Epithelial cell of prostate (primary cell): ENCODE data around the gene CAPN8.
A peak's percentile ranks its signal among the peaks of the same experiment; 100 is the strongest.
"Not testable (repeated sequence)": the region's sequence is repeated elsewhere in the genome, so short reads cannot be mapped to it uniquely, and the experiment has no call there.

Source experiments
- DNase-seq: peaks from one replicate; pipeline ENCODE4 v3.0.0-alpha.2; 2011; ENCODE audit warnings: low read depth, low spot score
- H3K27ac ChIP-seq: fragments of 450-650 bp; 2 replicates; pipeline ENCODE4 v1.5.1; 2017; ENCODE audit warnings: mild to moderate bottlenecking

Gene CAPN8

GRCh38 chr1:223539750-223540149 is 125.8 kb downstream of the CAPN8 start:
- no peak overlapping the region for H3K27ac ChIP-seq
- DNase-seq: no peak

GRCh38 chr1:223538981-223539380 is 126.5 kb downstream of the CAPN8 start:
- H3K27ac ChIP-seq: no peak overlapping the region
- no peak for DNase-seq

GRCh38 chr1:223535319-223535718 is 130.2 kb downstream of the CAPN8 start:
- no peak overlapping the region for H3K27ac ChIP-seq
- no peak for DNase-seq

GRCh38 chr1:223534677-223535076 is 130.8 kb downstream of the CAPN8 start:
- no peak for DNase-seq
- H3K27ac ChIP-seq: no peak overlapping the region

GRCh38 chr1:223533708-223534107 is 131.8 kb downstream of the CAPN8 start:
- no peak for DNase-seq

GRCh38 chr1:223531742-223532341 is 133.7 kb downstream of the CAPN8 start:
- no peak for DNase-seq
- no peak overlapping the region for H3K27ac ChIP-seq

More at GRCh38 chr1:223533708-223534107, 131.8 kb downstream of the CAPN8 start:
- H3K27ac ChIP-seq: no peak overlapping the region

GRCh38 chr1:223525957-223526356 is 139.5 kb downstream of the CAPN8 start:
- DNase-seq: no peak
- no peak overlapping the region for H3K27ac ChIP-seq

GRCh38 chr1:223525546-223525945 is 140.0 kb downstream of the CAPN8 start:
- DNase-seq: no peak
- no peak overlapping the region for H3K27ac ChIP-seq

GRCh38 chr1:223524930-223525451 is 140.5 kb downstream of the CAPN8 start:
- no peak for DNase-seq
- H3K27ac ChIP-seq: no peak overlapping the region

GRCh38 chr1:223521150-223521549 is 144.4 kb downstream of the CAPN8 start:
- DNase-seq: no peak
- no peak overlapping the region for H3K27ac ChIP-seq

GRCh38 chr1:223520200-223520599 is 145.3 kb downstream of the CAPN8 start:
- H3K27ac ChIP-seq: no peak overlapping the region
- DNase-seq: no peak

- no peak overlapping the region for H3K27ac ChIP-seq
- no peak for DNase-seq
Measured at GRCh38 chr1:223519116-223519515, 146.4 kb downstream of the CAPN8 start.

GRCh38 chr1:223518553-223518952 is 146.9 kb downstream of the CAPN8 start:
- not testable (repeated sequence) for H3K27ac ChIP-seq, DNase-seq

GRCh38 chr1:223515926-223516325 is 149.6 kb downstream of the CAPN8 start:
- H3K27ac ChIP-seq: no peak overlapping the region
- DNase-seq: no peak

GRCh38 chr1:223515421-223515820 is 150.1 kb downstream of the CAPN8 start:
- DNase-seq: no peak
- H3K27ac ChIP-seq: no peak overlapping the region

GRCh38 chr1:223514644-223515043 is 150.9 kb downstream of the CAPN8 start:
- DNase-seq: no peak
- no peak overlapping the region for H3K27ac ChIP-seq

GRCh38 chr1:223513309-223513708 is 152.2 kb downstream of the CAPN8 start:
- DNase-seq: no peak

GRCh38 chr1:223512057-223512456 is 153.4 kb downstream of the CAPN8 start:
- no peak overlapping the region for H3K27ac ChIP-seq
- DNase-seq: no peak

More at GRCh38 chr1:223513309-223513708, 152.2 kb downstream of the CAPN8 start:
- no peak overlapping the region for H3K27ac ChIP-seq

- DNase-seq: no peak
- no peak overlapping the region for H3K27ac ChIP-seq
Measured at GRCh38 chr1:223508796-223509195, 156.7 kb downstream of the CAPN8 start.

- peak overlapping the region; percentile 10 for H3K27ac ChIP-seq
- DNase-seq: peak; percentile 83
Measured at GRCh38 chr1:223504741-223505140, 160.8 kb downstream of the CAPN8 start.

- no peak for DNase-seq
Measured at GRCh38 chr1:223503348-223503747, 162.2 kb downstream of the CAPN8 start.

More at GRCh38 chr1:223503348-223503747, 162.2 kb downstream of the CAPN8 start:
- H3K27ac ChIP-seq: no peak overlapping the region
